NCI-H82 treated with DMSO at 0.1 percent for 48 hours (cell line): Measurements from ENCODE around the gene ZSCAN5A.
A peak's percentile ranks its signal among the peaks of the same experiment; 100 is the strongest.
"Not testable (repeated sequence)": the region's sequence is repeated elsewhere in the genome, so short reads cannot be mapped to it uniquely, and the experiment has no call there.

Experiments
- DNase-seq: peaks from one replicate; lab custom pipeline; 2025; ENCODE audit not compliant: unreplicated experiment; lab: John Stamatoyannopoulos, UW

The ZSCAN5A gene

GRCh38 chr19:56273563-56274117, 41.0 kb downstream of the ZSCAN5A start:
- DNase-seq: no peak

- DNase-seq: no peak
Observed at GRCh38 chr19:56272161-56272798, 42.4 kb downstream of the ZSCAN5A start, which contains the start of gene EDDM13. EDDM13 (plus strand) TSS chr19:56272748; CDS start chr19:56272835, 87 bp downstream.

- DNase-seq: no peak
Observed at GRCh38 chr19:56271151-56271550, 43.5 kb downstream of the ZSCAN5A start.

GRCh38 chr19:56270676-56271075, 44.0 kb downstream of the ZSCAN5A start:
- DNase-seq: no peak

GRCh38 chr19:56269348-56269747, 45.3 kb downstream of the ZSCAN5A start:
- DNase-seq: peak; percentile 38

GRCh38 chr19:56266051-56266450, 48.6 kb downstream of the ZSCAN5A start:
- DNase-seq: no peak

GRCh38 chr19:56263319-56263718, 51.3 kb downstream of the ZSCAN5A start:
- DNase-seq: no peak

GRCh38 chr19:56261932-56262331, 52.7 kb downstream of the ZSCAN5A start:
- DNase-seq: not testable (repeated sequence)

- no peak for DNase-seq
Observed at GRCh38 chr19:56261145-56261544, 53.5 kb downstream of the ZSCAN5A start.

- no peak for DNase-seq
Observed at GRCh38 chr19:56258272-56258671, 56.4 kb downstream of the ZSCAN5A start.

GRCh38 chr19:56253737-56254136, 60.9 kb downstream of the ZSCAN5A start:
- DNase-seq: no peak

GRCh38 chr19:56252699-56253422, 61.8 kb downstream of the ZSCAN5A start:
- peak; percentile 29 for DNase-seq

- not testable (repeated sequence) for DNase-seq
Observed at GRCh38 chr19:56248736-56249338, 65.8 kb downstream of the ZSCAN5A start.

- not testable (repeated sequence) for DNase-seq
Observed at GRCh38 chr19:56245764-56246163, 68.9 kb downstream of the ZSCAN5A start.

- no peak for DNase-seq
Observed at GRCh38 chr19:56245121-56245740, 69.4 kb downstream of the ZSCAN5A start.

GRCh38 chr19:56223481-56223880, 91.2 kb downstream of the ZSCAN5A start:
- DNase-seq: no peak

GRCh38 chr19:56222901-56223300, 91.7 kb downstream of the ZSCAN5A start:
- DNase-seq: no peak

GRCh38 chr19:56221851-56222250, 92.8 kb downstream of the ZSCAN5A start:
- no peak for DNase-seq

- DNase-seq: not testable (repeated sequence)
Observed at GRCh38 chr19:56221442-56221841, 93.2 kb downstream of the ZSCAN5A start.

- DNase-seq: no peak
Observed at GRCh38 chr19:56218961-56219360, 95.7 kb downstream of the ZSCAN5A start.
